Anterior cingulate cortex (tissue), 58 donors: ENCODE data around the gene GNE.

ENCODE experiments used
- DNase-seq, 58 donors: peaks; one replicate each; lab custom pipeline; 2025; lab: John Stamatoyannopoulos, UW

GNE gene

DNA sequence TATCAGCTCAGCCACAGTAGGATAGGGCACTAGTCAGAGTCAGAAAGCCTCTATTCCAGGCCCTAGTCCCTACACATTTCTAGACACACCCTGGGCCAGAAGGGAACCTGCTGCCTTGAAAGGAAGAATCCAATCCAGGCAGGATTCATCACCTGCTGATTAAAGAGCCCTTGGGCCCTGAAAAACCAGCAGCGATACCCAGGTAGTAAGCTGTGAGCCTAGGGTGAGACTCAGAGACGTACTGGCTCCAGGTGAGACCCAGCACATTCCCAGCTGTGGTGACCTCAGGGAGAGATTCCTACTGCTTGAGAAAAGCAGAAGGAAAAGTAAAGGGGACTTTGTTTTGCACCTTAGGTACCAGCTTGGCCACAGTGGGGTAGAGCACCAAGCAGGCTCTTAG lies 84.4 kb downstream of the GNE start:
- no peak for DNase-seq

DNA sequence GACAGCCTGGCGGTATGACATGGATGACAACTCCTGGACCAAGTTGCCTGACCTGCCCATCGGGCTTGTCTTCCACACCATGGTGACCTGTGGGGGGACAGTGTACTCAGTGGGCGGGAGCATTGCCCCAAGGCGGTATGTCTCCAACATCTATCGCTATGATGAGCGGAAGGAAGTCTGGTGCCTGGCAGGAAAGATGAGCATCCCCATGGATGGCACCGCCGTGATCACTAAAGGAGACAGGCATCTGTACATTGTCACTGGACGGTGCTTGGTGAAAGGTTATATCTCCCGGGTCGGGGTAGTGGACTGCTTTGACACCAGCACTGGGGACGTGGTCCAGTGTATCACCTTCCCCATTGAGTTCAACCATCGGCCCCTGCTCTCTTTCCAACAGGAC lies 87.7 kb downstream of the GNE start:
- no peak for DNase-seq

DNA sequence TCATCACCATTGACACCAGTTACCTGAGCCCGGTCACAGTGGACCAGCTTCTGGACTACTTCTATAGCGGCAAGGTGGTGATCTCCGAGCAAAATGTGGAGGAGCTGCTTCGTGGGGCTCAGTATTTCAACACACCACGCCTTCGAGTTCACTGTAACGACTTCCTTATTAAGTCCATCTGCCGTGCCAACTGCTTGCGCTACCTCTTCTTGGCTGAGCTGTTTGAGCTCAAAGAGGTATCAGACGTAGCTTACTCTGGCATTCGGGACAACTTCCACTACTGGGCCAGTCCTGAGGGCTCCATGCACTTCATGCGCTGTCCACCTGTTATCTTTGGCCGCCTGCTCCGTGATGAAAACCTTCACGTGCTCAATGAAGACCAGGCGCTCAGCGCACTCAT lies 88.5 kb downstream of the GNE start:
- DNase-seq: no peak

DNA sequence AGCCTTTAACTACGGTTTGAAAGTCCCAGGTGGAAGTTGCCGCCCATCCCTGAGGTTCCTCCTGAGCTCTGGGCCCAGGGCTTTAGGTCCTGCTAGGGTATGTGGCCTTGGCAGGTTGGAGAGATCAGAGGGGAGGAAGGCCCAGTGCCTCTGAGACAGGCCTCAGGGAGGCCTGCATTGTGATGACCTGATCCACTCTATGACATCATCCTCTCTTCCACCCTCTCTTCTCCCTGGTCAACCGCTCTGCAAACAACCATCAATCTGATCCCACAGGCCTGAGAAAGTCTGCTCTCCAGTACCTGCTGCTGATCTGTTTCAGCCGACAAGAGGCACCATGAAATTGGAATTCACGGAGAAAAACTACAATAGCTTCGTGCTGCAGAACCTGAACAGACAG lies 89.1 kb downstream of the GNE start, which contains the start of gene CCIN:
CCIN (plus strand) TSS at position 223 of the 400 bp plus-strand sequence; CDS start at position 338, 115 bp downstream.
- DNase-seq: no peak

DNA sequence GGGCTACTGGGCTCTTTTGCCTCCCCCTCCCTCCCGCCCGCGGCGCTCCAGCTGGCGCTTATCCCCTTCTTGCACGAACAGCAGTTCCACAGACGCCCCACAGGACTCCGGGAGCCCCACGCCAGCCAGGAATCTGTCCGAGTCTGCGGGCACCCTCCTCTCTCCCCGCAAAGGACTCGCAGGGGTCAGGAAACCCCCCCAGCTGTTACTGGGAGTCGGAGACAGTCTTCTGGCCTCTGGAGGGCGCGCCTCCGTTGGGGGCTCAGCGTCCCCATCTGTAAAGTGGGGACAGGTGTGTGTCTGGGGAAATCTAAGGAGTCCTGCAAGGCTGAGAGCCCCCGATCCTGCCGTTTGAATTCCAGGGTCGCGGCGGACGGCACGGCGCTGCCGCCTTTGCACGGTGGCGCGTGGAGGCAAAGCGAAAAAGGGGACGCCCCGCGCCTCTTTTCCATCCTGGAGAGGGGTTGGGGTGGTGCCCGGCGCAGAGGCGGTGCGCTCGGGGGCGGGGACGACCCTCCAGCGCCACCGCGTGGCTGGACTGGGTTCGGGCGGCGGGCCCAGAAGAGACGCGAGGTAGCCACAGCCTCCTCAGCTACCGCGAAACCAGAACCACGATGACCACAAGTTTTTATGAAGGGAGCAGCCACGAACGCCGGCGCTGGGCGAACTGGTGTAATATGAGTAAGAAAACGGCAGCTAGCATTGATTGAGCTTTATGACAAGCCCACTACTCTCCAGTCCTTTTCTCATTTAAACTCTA lies 91.9 kb downstream of the GNE start:
- peak in 55 of 58 donors; percentile 32 to 86 (median 72) for DNase-seq

DNA sequence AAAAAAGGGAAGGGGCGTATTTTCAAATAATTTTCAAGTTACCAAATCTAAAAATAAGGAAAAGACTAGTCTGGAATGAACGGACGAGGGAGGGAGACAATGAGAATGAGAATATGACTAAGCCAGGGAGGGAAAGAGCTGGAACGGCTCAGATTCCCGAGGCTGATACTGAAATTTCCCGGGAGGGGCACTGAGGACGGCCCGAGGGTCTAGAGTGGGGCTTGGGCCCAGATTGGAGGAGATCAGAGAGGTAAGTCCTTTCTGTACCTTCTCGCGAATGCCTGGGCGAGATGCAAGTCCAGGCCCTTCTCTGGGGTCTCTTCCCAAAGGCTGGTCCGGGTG lies 92.5 kb downstream of the GNE start:
- no peak for DNase-seq

DNA sequence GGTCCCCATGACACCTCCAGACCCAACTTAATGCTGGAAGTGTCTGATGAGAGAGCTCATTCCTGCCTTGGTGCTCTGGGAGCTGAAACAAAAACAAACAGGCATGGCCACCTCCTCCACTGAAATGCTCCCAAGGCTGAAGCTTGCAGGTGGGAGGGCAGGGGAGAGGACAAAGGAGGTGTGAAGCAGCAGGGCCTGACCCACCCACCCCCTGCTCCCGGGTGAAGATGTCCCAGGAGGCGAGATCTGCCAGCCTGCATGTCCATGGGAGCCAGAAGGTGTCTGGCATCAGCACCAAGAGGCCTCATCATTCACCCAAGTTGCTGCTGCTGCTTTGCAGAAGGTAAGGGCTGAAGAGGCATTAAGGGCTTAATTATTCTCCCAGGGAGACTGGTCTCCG lies 93.3 kb downstream of the GNE start:
- DNase-seq: no peak
